ENCODE results near the gene TMPO.
"Not testable (repeated sequence)": the region's sequence is repeated elsewhere in the genome, so short reads cannot be mapped to it uniquely, and the experiment has no call there.

Gene TMPO

DNA sequence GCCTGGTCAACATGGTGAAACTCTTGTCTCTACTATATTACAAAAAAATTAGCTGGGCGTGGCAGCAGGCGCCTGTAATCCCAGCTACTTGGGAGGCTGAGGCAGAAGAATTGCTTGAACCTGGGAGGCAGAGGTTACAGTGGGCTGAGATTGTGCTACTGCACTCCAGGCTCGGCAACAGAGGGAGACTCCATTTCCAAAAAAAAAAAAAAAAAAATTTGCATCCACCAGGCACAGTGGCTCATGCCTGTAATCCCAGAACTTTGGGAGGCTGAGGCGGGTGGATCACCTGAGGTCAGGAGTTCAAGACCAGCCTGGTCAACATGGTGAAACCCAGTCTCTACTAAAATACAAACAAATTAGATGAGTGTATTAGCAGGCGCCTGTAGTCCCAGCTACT lies 3.6 kb upstream of the TMPO start:
- DNase-seq: not testable (repeated sequence)

DNA sequence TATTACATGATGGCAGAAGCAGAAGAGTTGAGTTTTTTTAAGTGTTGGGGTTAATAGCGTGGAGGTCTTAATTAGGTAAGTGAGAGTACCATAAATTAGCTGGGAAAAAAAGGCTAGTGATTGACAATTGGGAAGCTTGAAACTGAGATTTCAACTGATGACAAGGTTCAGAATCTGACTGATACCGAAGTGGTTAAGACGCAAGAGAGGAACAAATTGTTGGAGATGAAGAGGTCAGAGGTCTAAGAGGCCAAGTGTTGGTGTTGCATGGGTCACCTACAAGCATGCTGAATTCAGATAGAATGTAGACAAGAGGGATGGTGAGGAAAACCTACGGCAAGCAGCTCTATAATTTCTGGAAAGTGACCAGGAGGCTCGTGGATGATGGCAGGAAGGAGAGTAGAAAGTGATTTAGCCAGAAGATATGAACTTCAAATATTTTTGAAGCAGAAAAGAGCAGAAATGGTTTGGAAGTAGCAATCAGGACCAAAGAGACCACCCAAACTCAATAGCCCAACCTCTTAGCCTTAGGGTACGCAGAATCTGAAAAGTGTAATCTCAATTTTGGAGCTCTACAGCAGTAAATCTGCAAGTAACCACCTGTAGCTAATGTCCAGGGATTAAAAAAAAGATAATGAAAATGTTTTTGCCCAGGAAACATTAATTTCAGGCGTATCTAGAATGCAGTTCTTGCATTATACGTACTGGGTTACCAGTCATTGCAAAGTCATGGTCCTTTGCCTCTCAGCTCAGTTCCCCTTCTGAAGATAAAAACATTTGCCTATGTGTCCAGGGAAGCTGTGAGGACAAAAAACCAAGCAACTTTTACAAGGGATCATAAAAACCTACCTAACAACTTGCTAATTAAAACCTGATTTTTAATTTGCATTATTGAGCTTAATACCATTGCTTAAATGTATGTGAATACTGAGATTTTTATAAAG lies 1.7 kb upstream of the TMPO start:
- no peak for DNase-seq

DNA sequence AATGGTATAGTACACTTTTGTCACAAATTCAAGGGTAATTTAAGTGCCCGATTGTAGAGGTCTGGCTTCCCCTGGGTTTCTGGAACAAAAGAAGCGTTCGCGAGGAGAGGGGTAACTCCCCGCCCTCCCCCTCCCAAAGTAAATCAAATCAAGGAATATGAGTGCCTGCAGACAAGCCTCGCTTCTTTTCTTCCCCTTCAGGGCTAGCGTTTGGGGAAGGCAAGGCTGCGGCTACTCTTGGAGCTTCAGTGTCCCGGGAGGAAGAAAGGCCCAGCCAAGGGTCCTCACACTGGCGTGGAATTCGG lies 456 bp upstream of the TMPO start:
- DNase-seq: no peak

DNA sequence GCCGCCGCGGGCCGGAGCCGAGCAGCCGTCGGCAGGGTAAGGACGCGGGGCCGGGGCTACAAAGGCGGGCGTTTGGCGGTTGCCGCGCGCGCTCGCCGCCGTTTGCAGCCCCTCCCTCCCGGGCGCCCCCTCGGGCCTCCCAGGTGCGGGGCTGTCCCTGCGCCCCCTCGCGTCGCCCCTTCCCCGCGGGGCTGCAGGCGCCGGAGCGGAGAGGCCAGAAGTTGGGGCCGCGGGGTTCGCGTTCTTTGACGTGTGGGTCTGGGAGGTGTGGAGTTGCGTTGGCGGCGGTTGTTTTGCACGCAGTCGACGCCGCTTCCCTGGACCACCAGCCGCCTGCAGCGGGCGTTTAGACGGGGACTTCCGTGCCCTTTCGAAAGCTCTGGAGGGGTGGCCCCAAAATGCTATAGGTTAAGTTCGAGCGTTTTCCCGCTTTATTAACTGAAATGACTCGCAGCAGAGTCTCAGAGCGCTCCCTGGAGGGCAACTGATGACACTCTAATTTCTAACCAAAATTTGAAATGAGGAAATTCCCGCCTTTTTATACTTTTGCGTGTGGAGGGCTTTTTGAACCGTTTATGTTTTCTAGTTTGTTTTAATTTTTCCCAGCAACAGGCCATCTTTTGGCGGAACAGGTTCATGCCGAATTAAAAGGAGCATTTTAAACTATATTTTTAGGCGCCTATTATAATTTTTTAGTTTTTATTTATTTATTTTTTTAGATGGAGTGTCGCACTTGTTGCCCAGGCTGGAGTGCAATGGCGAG lies 902 bp downstream of the TMPO start:
- peak; percentile 86 for DNase-seq

DNA sequence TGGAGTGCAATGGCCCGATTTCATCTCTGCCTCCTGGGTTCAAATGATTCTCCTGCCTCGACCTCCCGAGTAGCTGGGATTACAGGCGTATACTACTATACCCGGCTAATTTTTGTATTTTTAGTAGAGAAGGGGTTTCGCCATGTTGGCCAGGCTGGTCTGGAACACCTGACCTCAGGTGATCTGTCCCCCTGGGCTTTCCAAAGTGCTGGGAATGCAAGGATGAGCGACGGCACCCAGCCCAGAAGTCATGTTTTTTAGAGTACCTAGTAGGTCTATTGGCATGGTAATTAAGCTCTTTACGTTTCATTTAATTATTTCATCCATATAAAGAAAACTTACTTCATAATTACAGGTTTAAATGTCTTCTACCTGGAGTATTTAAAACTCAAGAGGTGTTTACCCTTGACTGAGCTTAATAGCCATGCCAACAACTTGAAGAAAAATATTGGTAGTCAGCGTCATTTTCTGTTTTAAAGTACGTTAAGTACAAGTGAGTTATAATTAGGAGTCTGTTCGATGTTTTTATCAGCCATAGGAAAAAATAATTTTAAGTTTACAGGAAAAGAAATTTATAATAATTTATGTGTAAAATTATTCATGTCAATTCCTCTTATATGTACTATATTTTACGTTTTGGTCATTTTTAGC lies 4.0 kb downstream of the TMPO start:
- no peak for DNase-seq

DNA sequence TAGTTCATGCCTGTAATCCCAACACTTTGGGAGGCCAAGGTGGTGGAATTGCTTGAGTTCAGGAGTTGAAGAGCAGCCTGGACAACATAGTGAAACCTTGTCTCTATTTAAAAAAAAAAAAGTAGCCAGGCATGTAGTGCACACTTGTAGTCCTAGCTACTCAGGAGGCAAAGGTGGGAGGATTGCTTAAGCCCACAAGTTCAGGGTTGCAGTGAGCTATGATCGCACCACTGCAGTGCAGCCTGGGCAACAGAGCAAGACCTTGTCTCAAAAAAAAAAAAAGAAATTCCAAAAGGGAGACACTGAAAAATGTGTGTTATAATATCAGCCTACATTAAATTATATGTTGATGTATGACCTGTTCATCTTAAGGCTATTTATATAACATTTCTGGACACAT lies 14.7 kb downstream of the TMPO start:
- DNase-seq: no peak

DNA sequence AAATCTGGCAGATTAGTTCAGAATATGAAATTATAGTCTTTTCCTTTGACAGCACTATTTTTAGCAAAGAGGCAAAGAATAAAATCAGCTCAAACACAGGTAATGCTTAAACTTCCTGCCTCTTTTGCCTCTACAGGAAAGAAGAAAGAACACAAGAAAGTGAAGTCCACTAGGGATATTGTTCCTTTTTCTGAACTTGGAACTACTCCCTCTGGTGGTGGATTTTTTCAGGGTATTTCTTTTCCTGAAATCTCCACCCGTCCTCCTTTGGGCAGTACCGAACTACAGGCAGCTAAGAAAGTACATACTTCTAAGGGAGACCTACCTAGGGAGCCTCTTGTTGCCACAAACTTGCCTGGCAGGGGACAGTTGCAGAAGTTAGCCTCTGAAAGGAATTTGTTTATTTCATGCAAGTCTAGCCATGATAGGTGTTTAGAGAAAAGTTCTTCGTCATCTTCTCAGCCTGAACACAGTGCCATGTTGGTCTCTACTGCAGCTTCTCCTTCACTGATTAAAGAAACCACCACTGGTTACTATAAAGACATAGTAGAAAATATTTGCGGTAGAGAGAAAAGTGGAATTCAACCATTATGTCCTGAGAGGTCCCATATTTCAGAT lies 17.4 kb downstream of the TMPO start:
- no peak for DNase-seq

DNA sequence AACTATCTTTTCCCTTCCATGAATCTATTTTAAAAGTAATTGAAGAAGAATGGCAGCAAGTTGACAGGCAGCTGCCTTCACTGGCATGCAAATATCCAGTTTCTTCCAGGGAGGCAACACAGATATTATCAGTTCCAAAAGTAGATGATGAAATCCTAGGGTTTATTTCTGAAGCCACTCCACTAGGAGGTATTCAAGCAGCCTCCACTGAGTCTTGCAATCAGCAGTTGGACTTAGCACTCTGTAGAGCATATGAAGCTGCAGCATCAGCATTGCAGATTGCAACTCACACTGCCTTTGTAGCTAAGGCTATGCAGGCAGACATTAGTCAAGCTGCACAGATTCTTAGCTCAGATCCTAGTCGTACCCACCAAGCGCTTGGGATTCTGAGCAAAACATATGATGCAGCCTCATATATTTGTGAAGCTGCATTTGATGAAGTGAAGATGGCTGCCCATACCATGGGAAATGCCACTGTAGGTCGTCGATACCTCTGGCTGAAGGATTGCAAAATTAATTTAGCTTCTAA lies 18.4 kb downstream of the TMPO start:
- DNase-seq: no peak

DNA sequence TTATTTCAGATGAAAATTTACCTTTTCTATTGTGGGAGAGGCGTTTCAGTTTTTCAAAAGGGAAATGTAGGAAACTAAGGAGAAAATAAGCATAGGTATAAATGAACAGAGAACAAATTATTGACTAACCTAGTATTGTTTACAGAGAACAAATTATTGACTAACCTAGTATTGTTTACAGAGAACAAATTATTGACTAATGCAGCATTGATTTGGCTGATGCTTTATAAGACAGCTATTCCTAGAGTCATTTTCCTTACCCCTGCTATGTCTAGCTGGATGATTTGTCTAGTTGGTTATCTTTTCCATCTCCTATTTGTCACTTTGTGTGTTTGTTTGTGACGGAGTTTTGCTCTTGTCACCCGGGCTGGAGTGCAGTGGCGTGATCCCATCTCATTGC lies 22.6 kb downstream of the TMPO start:
- no peak for DNase-seq

DNA sequence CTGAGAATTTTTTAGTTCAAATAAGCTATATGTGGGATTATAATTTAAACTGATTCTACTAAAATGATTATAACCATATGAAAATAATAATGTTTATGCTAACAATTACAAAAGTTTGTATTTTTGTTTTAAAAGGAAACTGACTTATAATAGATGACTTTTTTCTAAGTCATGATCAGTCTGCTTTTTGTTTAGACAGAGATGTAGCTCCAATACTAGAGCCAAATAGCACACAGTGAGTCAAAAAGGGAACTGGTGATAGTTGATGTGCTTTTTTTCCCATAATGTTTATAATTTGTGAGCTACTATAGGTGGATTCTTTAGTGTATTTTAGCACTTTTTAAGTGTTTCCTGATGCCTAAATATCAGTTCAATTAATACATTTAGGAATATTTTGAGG lies 28.3 kb downstream of the TMPO start:
- DNase-seq: no peak

DNA sequence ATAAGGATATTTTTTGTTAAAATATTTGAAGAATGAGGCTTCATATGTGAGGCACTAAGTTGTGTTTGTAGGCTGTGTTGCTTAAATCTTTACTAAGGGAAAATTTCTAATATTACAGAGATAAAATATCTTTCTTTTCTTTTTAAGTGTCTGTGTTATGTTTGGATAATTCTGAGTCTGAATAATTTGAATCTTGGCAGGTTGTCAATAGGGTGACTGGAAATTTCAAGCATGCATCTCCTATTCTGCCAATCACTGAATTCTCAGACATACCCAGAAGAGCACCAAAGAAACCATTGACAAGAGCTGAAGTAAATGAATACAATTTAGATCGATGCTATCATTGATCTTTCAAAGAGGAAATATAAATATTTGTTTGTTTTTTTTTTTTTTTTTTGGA lies 29.4 kb downstream of the TMPO start:
- no peak for DNase-seq

DNA sequence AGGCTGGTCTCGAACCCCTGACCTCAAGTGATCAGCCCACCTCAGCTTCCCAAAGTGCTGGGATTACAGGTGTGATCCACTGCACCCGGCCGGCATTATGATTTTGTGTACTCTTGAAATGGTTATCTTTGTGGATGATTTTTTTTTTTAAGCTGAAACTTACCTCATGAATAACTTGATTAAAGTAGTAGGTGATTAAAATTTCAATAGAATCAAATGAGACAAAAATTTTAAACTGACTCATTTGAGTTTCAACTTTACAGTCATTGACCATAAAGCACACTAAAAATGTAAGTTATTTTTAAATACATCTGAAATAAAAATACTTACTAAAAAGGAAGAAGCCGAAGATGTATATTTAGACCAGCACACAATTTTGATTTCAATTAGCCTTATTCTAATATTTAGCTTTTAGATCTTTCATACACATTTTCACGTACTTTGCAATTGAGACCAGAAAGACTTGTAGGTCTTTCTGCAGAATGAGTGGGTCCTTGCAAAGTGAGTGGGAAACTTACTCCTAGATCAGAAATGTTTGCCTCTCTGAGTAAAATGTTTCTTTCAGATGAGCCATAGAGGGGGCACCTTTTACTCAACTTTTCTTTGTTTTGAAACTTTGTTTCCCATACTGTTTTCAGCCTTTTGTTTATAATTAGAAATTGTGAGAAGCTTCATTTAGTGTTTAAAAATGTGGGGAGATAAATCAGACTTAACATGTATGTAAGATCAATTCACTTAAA lies 34.2 kb downstream of the TMPO start:
- no peak for DNase-seq

DNA sequence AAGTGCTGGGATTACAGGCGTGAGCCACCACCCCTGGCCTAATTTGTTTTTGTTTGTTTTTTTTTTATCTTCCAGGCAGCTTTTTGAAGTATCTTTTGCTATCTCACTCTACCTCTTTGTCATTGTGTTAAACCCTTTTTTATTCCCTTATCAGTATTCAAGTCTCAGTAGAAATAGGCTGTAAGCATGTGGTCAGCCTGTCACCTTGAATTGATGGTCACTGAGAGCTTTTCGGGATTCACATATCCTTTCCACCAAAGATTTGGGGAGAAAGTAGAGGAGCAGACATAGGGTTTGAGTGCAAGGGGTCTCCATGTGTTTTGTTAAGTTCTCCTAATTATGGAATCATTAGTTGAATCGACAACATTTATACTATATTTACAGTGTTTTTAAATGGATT lies 36.4 kb downstream of the TMPO start:
- no peak for DNase-seq

DNA sequence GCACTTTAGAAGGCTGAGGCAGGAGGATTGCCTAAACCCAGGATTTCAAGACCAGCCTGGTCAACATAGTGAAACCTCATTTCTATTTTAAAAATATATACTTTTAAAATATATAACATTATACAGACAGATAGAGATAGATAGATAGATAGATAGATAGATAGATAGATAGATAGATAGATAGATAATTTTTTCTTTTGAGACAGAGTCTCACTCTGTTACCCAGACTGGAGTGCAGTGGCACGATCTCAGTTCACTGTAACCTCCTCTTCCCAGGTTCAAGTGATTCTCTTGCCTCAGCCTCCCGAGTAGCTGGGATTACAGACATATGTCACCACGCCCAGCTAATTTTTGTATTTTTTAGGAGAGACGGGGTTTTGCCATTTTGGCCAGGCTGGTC lies 42.7 kb downstream of the TMPO start:
- DNase-seq: not testable (repeated sequence)

DNA sequence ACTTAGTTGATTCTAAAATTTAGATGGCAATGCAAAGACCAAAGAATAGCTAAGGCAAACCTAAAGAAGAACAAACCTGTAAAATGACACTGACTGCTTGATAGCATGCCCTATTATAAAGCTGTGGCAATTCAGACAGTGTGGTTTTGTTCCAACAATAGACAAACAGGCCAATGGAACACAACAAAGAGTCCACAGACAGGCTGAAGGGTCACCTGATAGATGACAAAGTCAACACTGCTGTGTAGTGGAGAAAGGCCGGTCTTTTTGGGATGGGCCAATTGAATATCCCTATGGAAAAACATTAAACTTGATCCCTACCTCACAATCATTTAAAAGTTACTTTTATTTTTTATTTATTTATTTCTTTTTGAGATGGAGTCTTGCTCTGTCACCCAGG lies 44.3 kb downstream of the TMPO start:
- DNase-seq: no peak

DNA sequence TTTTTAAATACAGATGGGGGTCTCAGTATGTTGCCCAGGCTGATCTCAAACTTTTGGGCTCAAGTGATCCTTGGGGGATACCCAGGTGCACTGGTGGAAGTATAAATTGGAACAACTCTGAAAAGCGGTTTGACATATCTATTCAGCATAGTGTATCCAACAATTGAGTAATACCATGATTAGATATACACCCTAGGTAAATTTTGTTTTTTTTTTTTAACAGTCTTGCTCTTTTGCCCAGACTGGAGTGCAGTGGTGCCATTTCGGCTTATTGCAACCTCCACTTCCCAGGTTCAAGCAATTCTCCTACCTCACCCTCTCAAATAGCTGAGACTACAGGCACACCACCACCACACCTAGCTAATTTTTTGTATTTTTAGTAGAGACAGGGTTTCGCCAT lies 46.5 kb downstream of the TMPO start:
- DNase-seq: no peak

DNA sequence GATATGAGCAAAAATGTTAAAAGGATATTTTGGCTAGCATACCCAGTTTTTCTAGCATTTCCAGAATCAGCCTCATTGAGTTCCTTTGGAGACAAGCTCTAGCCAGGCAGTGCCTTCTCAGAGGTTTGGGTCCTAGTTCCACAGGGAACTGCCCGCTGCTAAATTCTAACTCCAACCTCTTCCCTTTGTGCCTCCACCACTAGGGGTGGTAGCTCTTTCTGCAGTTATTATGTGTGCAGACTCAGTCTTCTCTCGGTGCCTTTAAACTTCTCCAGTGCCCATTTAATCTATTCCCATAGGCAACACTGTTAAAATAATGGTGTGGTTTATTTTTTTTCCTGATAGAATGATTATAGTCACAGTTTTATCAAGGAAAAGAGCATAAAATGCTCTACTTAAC lies 56.6 kb downstream of the TMPO start:
- DNase-seq: no peak

DNA sequence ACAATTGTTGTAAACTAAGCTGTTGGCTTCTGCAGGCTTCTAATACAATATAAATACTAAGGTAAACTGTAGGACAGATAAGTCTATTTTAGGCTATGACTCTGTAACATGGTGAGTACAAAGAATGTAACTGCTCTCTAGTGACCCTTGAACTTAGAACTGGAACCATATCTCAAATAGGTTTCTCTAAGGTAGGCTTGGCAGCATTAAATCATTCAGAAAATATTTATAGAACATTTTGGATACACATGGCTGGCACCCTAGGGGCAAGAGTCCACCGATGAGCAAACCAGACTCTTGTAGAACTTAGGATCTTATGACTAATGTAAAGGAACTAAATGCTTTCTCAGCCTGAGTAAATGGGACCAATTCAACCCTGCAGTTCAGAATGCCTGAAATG lies 58.7 kb downstream of the TMPO start:
- DNase-seq: no peak

DNA sequence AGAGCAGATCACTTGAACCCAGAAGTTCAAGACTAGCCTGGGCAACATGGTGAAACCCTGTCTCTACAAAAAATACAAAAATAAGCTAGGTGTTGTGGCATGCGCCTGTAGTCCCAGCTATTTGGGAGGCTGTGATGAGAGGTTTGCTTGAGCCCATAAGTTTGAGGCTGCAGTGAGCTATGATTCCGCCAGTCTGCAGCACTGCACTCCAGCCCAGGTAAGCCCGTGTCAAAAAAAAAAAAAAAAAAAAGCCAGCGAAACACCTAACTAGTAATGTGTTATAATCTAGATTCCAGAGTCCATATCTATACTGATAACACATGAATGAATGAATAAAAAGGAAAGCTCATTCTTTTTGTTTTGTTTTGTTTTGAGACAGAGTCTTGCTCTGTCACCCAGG lies 59.6 kb downstream of the TMPO start:
- DNase-seq: no peak

DNA sequence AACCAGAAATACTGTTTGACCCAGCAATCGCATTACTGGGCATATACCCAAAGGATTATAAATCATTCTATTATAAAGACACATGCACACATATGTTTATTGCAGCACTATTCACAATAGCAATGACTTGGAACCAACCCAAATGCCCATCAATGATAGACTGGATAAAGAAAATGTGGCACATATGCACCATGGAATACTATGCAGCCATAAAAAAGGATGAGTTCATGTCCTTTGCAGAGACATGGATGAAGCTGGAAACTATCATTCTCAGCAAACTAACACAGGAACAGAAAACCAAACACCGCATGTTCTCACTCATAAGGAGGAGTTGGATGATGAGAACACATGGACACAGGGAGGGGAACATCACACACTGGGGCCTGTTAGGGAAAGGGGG lies 61.4 kb downstream of the TMPO start:
- not testable (repeated sequence) for DNase-seq

DNA sequence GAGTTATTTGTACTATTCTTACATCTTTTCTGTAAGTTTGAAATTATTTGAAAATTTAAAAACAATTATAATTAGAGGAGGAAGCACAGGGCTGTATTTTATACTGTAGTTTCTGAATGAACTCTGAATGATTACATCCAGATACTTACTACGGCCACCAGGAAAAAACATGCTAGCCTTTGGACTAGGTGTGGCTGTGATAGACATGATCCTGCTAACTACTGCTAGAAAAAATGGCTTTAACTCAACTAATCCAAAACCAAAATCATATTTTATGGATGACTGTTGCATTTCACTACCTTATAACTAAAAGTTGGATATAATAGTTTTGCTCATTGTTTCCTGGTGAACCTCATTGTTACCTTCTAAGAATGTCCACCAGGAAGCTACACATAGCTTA lies 63.0 kb downstream of the TMPO start:
- DNase-seq: no peak

DNA sequence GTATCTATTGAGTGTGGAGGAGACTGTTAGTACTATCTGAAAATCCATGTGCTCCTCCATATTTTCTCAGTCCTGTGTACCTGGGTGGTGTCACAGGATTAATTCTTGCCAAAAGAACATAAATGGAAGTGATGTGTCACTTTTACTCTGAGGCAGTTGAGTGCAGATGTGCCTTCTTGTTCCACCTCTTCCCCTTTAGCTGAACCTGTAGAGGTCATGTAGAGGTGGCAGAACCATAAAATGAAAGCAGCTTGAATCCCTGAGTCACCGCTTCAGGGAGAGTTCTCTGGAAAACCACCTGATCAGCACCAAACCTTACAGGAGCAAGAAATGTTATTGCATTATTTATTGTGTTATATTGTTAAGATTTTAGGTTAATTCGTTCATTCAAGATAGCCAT lies 63.4 kb downstream of the TMPO start:
- DNase-seq: no peak

DNA sequence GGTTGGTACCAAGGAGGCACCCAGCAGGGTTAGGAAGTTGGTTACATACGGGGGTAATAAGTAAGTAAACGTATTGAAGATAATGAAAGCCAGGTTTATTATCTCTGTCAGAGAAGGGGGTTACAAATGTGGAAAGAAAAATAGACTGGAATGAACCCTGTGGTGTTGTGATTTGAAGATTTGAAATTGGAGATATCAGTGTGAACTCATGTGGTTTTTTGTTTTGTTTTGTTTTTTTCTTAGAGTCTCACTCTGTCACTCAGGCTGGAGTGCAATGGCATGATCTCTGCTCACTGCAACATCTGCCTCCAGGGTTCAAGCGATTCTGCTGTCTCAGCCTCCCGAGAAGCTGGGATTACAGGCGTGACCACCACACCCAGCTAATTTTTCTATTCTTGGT lies 64.0 kb downstream of the TMPO start:
- no peak for DNase-seq

All from NCI-H446 treated with DMSO at 0.1 percent for 48 hours (cell line).